Stimulated activated memory B cell treated with anti-CD40 and anti-IgM and Interleukin-4, amounts not matched to agents 10 μg/mL and 1 μg/mL and 100 μg/mL, for 72 hours (primary cell): ENCODE measurements around the gene PICK1.
A peak's percentile ranks its signal among the peaks of the same experiment; 100 is the strongest.
"Not testable (repeated sequence)": the region's sequence is repeated elsewhere in the genome, so short reads cannot be mapped to it uniquely, and the experiment has no call there.

Experiments
- ATAC-seq: fragments of 150-1000 bp; cut with Tn5 transposase; 2 replicates; pipeline ENCODE4 v1.10.0; 2021
- H3K27ac Mint-ChIP-seq: one replicate; pipeline ENCODE4 v1.8.0; 2022; ENCODE audit warnings: mild to moderate bottlenecking, mixed read lengths
- H3K27me3 Mint-ChIP-seq: one replicate; pipeline ENCODE4 v1.8.0; 2022; ENCODE audit warnings: mixed read lengths
- H3K36me3 Mint-ChIP-seq: one replicate; pipeline ENCODE4 v1.8.0; 2022; ENCODE audit warnings: mixed read lengths
- H3K4me1 Mint-ChIP-seq: one replicate; pipeline ENCODE4 v1.8.0; 2022; ENCODE audit warnings: mixed read lengths
- H3K4me3 Mint-ChIP-seq: one replicate; pipeline ENCODE4 v1.8.0; 2022; ENCODE audit warnings: mild to moderate bottlenecking, moderate library complexity, mixed read lengths
- H3K9me3 Mint-ChIP-seq: one replicate; pipeline ENCODE4 v1.8.0; 2022; ENCODE audit warnings: mixed read lengths

The PICK1 gene

DNA sequence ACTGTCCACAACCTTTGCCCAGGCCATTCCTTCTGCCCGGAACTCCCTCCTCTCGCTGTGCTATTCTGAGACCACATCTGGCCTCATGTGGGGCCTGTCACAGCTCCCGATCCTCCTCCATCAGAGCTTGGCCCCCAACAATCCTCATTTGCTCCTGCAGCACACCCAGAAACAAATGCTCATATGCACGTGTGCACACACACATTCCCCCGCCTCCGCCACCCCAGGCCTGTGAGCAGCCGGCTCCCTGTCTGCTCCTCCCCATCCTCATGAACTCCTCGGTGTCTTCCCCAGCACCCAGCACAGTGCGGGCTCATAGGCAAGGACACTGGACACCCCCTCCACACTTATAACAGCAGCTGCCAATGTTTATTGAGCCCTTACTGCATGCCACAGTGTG, 29.7 kb upstream of the PICK1 start:
- no peaks in the 10 kb centered on the region for H3K4me1 Mint-ChIP-seq
- H3K9me3 Mint-ChIP-seq, result no peaks in the 10 kb centered on the region
- peaks cover 22% of the 10 kb centered on the region for H3K27me3 Mint-ChIP-seq
- H3K36me3 Mint-ChIP-seq, result no peaks in the 10 kb centered on the region
- H3K27ac Mint-ChIP-seq, result no peak overlapping the region
- no peak overlapping the region for H3K4me3 Mint-ChIP-seq
- ATAC-seq, result no peak

GRCh38 chr22:38028344-38029130, 28.7 kb upstream of the PICK1 start:
- Mint-ChIP-seq H3K27ac (no peak overlapping the region), H3K9me3 (no peaks in the 10 kb centered on the region), H3K27me3 (peaks cover 22% of the 10 kb centered on the region), H3K4me3 (no peak overlapping the region), H3K4me1 (no peaks in the 10 kb centered on the region), H3K36me3 (no peaks in the 10 kb centered on the region)
- ATAC-seq, result no peak

DNA sequence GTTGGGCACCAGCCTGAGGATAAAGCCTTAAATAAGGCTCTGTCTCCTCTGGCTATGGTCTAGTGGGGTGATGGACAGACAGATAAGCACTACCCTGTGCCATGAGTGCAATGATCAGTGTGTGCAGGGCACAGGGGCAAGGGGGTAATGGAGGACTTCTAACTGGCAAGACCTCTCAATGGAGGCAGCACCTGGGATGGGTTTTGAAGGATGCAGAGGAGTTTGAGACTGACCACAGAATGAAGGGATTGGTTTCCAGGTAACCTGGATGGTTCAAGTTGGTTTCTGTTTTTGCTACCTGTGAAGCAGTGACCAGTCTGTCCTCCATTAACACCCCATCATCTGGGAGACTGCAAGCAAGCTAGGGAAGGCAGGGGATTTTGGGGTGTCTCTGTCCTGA, 27.8 kb upstream of the PICK1 start:
- no peaks in the 10 kb centered on the region for H3K9me3 Mint-ChIP-seq
- H3K27ac Mint-ChIP-seq, result no peak overlapping the region
- peaks cover 6% of the 10 kb centered on the region for H3K4me1 Mint-ChIP-seq
- peaks cover 28% of the 10 kb centered on the region for H3K27me3 Mint-ChIP-seq
- ATAC-seq, result no peak
- H3K36me3 Mint-ChIP-seq, result no peaks in the 10 kb centered on the region
- H3K4me3 Mint-ChIP-seq, result no peak overlapping the region

DNA sequence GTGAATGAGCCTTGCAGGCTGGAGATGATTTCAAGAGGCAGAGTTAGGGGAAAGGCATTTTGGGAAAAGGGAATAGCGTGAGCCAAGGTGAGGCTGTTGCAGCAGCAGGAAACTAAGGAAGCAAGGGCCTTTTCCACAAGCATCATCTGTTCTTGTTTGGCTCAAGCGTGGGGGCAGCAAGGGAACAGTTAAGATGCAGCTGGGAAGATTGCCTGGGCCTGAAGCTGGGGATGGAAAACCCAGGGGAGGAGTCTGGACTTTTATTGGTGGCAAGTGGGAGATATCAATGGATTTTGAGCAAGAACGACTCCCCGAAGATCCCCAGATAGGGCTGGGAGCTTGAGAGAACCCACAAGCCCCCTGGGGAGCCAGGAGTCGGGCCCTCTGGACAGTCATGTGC, 27.3 kb upstream of the PICK1 start:
- Mint-ChIP-seq H3K36me3 (no peaks in the 10 kb centered on the region), H3K4me1 (peaks cover 11% of the 10 kb centered on the region), H3K9me3 (no peaks in the 10 kb centered on the region), H3K27ac (no peak overlapping the region), H3K4me3 (no peak overlapping the region), H3K27me3 (peaks cover 34% of the 10 kb centered on the region)
- no peak for ATAC-seq

DNA sequence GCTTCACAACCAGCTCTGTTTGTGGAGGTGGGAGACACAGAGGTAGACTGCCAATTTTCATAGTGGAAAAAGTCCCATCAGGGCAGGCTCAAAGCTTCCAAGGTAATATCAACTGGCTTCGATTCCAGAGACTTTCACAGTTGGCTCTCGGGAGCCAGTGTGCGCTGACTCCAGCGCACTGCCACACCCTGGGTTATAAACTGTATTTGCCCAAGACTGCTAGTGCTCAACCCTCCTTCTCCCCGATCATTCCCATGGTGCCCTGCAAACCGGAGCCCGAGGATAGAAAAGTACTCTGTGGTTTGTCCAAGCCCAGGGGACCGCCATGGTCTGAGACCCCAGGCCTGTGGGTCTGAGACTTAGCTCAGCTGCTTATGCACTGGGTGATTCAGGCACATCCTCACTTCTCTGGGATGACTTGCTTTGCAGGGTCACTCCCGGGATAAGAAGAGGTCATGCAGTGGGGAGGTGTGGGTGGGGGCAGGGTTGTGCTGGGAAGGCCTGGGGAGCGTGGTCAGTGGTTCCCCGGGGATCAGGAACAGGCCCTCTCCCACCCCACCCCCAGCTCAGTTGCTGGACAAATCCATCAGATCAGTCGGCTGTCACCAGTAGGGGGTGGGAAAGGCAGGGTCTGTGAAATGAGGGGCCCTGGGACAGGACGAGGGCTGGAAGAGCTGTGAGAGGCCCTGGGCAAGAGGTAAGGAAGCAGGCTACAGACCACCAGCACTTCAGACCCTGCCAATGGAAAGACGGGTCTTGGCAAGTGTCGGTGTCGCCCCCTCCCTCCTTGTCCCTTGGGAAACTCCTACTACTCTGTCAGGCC, 26.7 kb upstream of the PICK1 start:
- Mint-ChIP-seq H3K4me1 (peaks cover 17% of the 10 kb centered on the region), H3K27ac (no peak overlapping the region)

GRCh38 chr22:38031491-38031890, 25.7 kb upstream of the PICK1 start:
- H3K4me1 Mint-ChIP-seq, result peaks cover 20% of the 10 kb centered on the region
- no peaks in the 10 kb centered on the region for H3K9me3 Mint-ChIP-seq
- H3K27ac Mint-ChIP-seq, result no peak overlapping the region
- no peak for ATAC-seq
- H3K4me3 Mint-ChIP-seq, result no peak overlapping the region
- H3K27me3 Mint-ChIP-seq, result peaks cover 31% of the 10 kb centered on the region
- H3K36me3 Mint-ChIP-seq, result no peaks in the 10 kb centered on the region

More for the DNA sequence above, 26.7 kb upstream of the PICK1 start:
- ATAC-seq, result no peak
- no peaks in the 10 kb centered on the region for H3K9me3 Mint-ChIP-seq
- H3K27me3 Mint-ChIP-seq, result peaks cover 35% of the 10 kb centered on the region
- H3K4me3 Mint-ChIP-seq, result no peak overlapping the region
- H3K36me3 Mint-ChIP-seq, result no peaks in the 10 kb centered on the region

- no peaks in the 10 kb centered on the region for H3K9me3 Mint-ChIP-seq
- H3K4me1 Mint-ChIP-seq, result peaks cover 20% of the 10 kb centered on the region
- H3K4me3 Mint-ChIP-seq, result no peak overlapping the region
- H3K27me3 Mint-ChIP-seq, result peaks cover 45% of the 10 kb centered on the region
- H3K27ac Mint-ChIP-seq, result no peak overlapping the region
- ATAC-seq, result no peak
- H3K36me3 Mint-ChIP-seq, result no peaks in the 10 kb centered on the region
Measured at GRCh38 chr22:38032681-38033521, 24.3 kb upstream of the PICK1 start.

DNA sequence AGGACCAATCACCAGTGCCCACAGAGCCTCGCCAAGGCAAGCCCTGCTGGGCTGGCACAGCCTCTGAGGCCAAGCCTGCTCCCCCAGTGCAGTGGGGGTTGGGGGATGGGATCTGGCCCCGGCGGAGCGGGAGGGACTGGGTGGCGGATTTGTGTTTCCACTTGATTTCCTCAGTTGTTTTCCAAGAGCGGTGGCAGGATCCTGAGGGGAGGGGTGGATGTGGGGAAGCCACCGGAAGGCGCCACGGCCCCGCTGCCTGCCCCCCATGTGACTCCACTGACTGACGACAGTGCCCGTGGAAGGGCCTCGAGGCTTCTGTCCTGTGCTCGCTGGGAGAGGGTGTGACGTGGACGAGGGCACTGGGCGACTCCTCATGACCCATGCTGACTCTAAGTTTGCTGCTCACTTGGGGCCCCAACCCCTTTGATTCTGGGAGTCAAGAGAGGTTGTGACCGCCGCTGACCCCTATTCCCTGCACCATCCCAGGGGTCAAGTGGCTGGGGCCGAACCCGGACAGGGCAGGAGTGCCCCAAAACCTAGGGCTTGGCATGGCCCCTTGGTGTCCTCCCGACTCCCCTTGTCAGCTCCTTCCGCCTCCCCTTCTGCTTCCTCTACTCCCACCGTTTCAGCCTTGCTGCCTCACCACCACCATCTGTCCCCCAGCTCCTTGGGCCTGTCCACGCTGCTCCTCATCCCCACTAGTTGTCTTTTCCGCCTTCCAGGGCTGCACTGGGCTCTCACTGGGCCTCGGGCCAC, 23.5 kb upstream of the PICK1 start:
- Mint-ChIP-seq H3K4me3 (no peak overlapping the region), H3K27ac (no peak overlapping the region), H3K27me3 (peaks cover 41% of the 10 kb centered on the region), H3K4me1 (peaks cover 20% of the 10 kb centered on the region), H3K9me3 (no peaks in the 10 kb centered on the region), H3K36me3 (no peaks in the 10 kb centered on the region)
- no peak for ATAC-seq

GRCh38 chr22:38034278-38034882, 22.8 kb upstream of the PICK1 start:
- Mint-ChIP-seq H3K4me1 (peaks cover 20% of the 10 kb centered on the region), H3K27ac (no peak overlapping the region), H3K27me3 (peaks cover 38% of the 10 kb centered on the region), H3K4me3 (no peak overlapping the region), H3K36me3 (no peaks in the 10 kb centered on the region), H3K9me3 (no peaks in the 10 kb centered on the region)
- peak; percentile 63 for ATAC-seq

DNA sequence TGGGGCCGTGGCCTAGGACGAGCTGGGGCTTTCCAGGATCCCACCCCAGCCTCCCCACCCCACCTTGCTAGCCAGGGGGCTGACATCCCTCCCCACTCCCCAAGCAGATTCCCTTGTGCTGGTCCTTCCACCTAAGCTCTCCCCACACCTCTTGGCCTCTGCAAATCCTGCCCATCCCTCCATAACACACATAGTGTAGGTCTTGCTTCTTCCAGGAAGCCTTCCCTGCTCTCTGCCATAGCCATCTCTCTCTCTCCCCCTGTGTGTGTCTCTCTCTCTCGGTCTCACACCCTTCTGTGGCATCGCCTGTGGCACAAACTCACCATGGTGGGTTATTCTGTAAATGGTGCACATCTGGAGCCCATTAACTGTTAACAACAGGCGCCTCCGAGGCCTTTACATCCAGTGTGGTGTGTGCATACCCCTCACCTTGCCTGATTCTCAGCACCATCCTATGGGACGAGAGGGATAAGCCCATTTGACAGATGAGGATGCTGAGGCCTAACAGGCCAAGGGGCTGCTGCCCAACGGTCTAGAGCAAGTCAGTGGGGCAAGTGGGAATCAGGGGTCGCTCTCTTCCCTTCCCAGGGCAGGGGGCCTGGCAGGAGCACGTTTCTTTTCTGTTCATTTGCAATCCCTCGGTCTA, 22.2 kb upstream of the PICK1 start:
- Mint-ChIP-seq H3K4me1 (peaks cover 20% of the 10 kb centered on the region), H3K9me3 (no peaks in the 10 kb centered on the region), H3K27ac (no peak overlapping the region), H3K27me3 (peaks cover 38% of the 10 kb centered on the region), H3K4me3 (no peak overlapping the region), H3K36me3 (no peaks in the 10 kb centered on the region)
- ATAC-seq, result no peak

GRCh38 chr22:38035530-38035885, 21.7 kb upstream of the PICK1 start:
- no peak for ATAC-seq
- no peak overlapping the region for H3K4me3 Mint-ChIP-seq
- no peaks in the 10 kb centered on the region for H3K9me3 Mint-ChIP-seq
- no peaks in the 10 kb centered on the region for H3K36me3 Mint-ChIP-seq
- H3K27me3 Mint-ChIP-seq, result peaks cover 42% of the 10 kb centered on the region
- H3K27ac Mint-ChIP-seq, result no peak overlapping the region
- peaks cover 20% of the 10 kb centered on the region for H3K4me1 Mint-ChIP-seq

- H3K4me1 Mint-ChIP-seq, result peaks cover 20% of the 10 kb centered on the region
- H3K9me3 Mint-ChIP-seq, result no peaks in the 10 kb centered on the region
- no peak for ATAC-seq
- H3K27ac Mint-ChIP-seq, result no peak overlapping the region
- no peaks in the 10 kb centered on the region for H3K36me3 Mint-ChIP-seq
- no peak overlapping the region for H3K4me3 Mint-ChIP-seq
- H3K27me3 Mint-ChIP-seq, result peaks cover 52% of the 10 kb centered on the region
Measured at GRCh38 chr22:38036392-38037062, 20.7 kb upstream of the PICK1 start.

DNA sequence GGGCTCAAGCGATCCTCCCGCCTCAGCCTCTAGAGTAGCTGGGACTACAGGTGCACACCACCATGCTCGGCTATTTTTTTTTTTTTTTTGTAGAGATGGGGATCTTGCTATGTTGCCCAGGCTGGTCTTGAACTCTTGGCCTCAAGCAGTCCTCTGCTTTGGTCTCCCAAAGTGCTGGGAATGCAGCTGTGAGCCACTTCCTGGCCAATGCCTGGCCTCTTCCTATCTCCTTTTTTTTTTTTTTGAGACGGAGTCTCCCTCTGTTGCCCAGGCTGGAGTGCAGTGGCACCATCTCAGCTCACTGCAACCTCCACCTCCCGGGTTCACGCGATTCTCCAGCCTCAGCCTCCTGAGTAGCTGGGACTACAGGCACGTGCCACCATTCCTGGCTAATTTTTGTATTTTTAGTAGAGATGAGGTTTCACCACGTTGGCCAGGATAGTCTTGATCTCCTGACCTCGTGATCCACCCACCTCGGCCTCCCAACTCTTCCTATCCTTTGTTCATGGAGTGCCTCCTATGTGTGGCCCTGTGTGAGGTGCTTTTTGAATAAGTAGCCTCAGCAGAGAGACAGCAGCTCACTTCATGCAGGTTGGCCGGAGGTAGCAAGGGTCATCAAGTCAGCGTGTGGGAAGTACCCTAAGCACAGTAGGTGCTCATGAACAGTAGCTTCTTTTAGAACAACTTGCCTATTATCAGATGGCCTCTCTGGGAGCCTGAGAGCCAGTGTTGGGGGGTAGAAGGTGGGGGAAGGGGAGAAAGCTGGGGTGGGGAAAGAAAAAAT, 19.6 kb upstream of the PICK1 start:
- Mint-ChIP-seq H3K4me1 (peaks cover 30% of the 10 kb centered on the region), H3K27me3 (peaks cover 62% of the 10 kb centered on the region)
- not testable (repeated sequence) for H3K27ac Mint-ChIP-seq, ATAC-seq, H3K36me3 Mint-ChIP-seq, H3K4me3 Mint-ChIP-seq, H3K9me3 Mint-ChIP-seq
